HEK293 (cell line): ENCODE measurements around the gene ELN.

Source experiments
- CTCF ChIA-PET: fragments of 350-600 bp; formaldehyde crosslinking; extraction: SDS; loops from one replicate; lab custom pipeline; 2021; ENCODE audit warnings: antibody characterized with exemption; lab: Yijun Ruan, JAX
- POLR2A ChIA-PET: fragments of 300-600 bp; formaldehyde crosslinking; extraction: SDS; loops from one replicate; lab custom pipeline; 2020; ENCODE audit warnings: antibody characterized with exemption, inconsistent platforms; lab: Yijun Ruan, JAX
- H3K27ac ChIP-seq: fragments of 200-500 bp; sonication (Bioruptor generic); 2 replicates; pipeline ENCODE4 v1.5.1; 2014; ENCODE audit warnings: low read depth, low read length, control low read depth, inconsistent platforms; ENCODE audit errors: extremely low read depth
- H3K36me3 ChIP-seq, 2 experiments: fragments of 200-500 bp in 1 of 2; sonication (Bioruptor generic) in 1 of 2; 1 replicate in 1 of 2; 2 replicates in 1 of 2; pipeline ENCODE4 v1.5.1; 2014 to 2017; ENCODE audit warnings: inconsistent platforms in 2 of 2, low read length in 2 of 2; ENCODE audit not compliant: control insufficient read depth in 2 of 2, insufficient read depth in 1 of 2
- H3K4me1 ChIP-seq: fragments of 200-500 bp; sonication (Bioruptor generic); 2 replicates; pipeline ENCODE4 v1.5.1; 2014; ENCODE audit warnings: mild to moderate bottlenecking, low read length, inconsistent platforms; ENCODE audit not compliant: control insufficient read depth, insufficient read depth
- H3K4me3 ChIP-seq: 2 replicates; pipeline ENCODE4 v1.5.1; 2011; ENCODE audit warnings: low read depth, mild to moderate bottlenecking, control low read depth, low read length, moderate library complexity
- H3K9me3 ChIP-seq: fragments of 200-500 bp; sonication (Bioruptor generic); 2 replicates; pipeline ENCODE4 v1.5.1; 2014; ENCODE audit warnings: low read depth, low read length, inconsistent platforms; ENCODE audit not compliant: control insufficient read depth, insufficient read depth
- HIC1 ChIP-seq: fragments of 450-650 bp; formaldehyde crosslinking; IDR thresholded peaks from 2 replicates; pipeline ENCODE4 v1.5.1; 2016; ENCODE audit warnings: missing biosample characterization, missing genetic modification characterization
- PRDM6 ChIP-seq: fragments of 450-650 bp; formaldehyde crosslinking; IDR thresholded peaks from 2 replicates; pipeline ENCODE4 v1.5.1; 2017; ENCODE audit warnings: missing biosample characterization, missing genetic modification characterization
- SETDB1 ChIP-seq: IDR thresholded peaks from one replicate; pipeline ENCODE4 v1.6.1; 2017; ENCODE audit warnings: mild to moderate bottlenecking, low read length, moderate library complexity, mixed read lengths; ENCODE audit not compliant: insufficient read length
- ZBTB48 ChIP-seq: fragments of 450-650 bp; formaldehyde crosslinking; IDR thresholded peaks from 2 replicates; pipeline ENCODE4 v1.5.1; 2016; ENCODE audit warnings: missing biosample characterization, missing genetic modification characterization
- ZBTB49 ChIP-seq: fragments of 450-650 bp; formaldehyde crosslinking; IDR thresholded peaks from 2 replicates; pipeline ENCODE4 v1.5.1; 2016; ENCODE audit warnings: missing biosample characterization, missing genetic modification characterization, low read depth
- ZFP37 ChIP-seq: fragments of 450-650 bp; formaldehyde crosslinking; IDR thresholded peaks from 2 replicates; pipeline ENCODE4 v1.5.1; 2016; ENCODE audit warnings: missing biosample characterization, missing genetic modification characterization
- ZNF138 ChIP-seq: fragments of 450-650 bp; formaldehyde crosslinking; IDR thresholded peaks from 2 replicates; pipeline ENCODE4 v1.5.1; 2016; ENCODE audit warnings: missing biosample characterization, missing genetic modification characterization, borderline replicate concordance
- ZNF175 ChIP-seq: fragments of 450-650 bp; formaldehyde crosslinking; IDR thresholded peaks from 2 replicates; pipeline ENCODE4 v1.5.1; 2016; ENCODE audit warnings: missing biosample characterization, missing genetic modification characterization
- ZNF18 ChIP-seq: fragments of 450-650 bp; formaldehyde crosslinking; IDR thresholded peaks from 2 replicates; pipeline ENCODE4 v1.5.1; 2016; ENCODE audit warnings: missing biosample characterization, missing genetic modification characterization
- ZNF19 ChIP-seq: fragments of 450-650 bp; formaldehyde crosslinking; IDR thresholded peaks from 2 replicates; pipeline ENCODE4; 2016; ENCODE audit warnings: missing biosample characterization, missing genetic modification characterization, low read depth
- ZNF548 ChIP-seq: fragments of 450-650 bp; formaldehyde crosslinking; IDR thresholded peaks from 2 replicates; pipeline ENCODE4 v1.5.1; 2016; ENCODE audit warnings: missing biosample characterization, missing genetic modification characterization
- ZNF610 ChIP-seq: fragments of 450-650 bp; formaldehyde crosslinking; IDR thresholded peaks from 2 replicates; pipeline ENCODE4 v1.5.1; 2016; ENCODE audit warnings: missing biosample characterization, missing genetic modification characterization, borderline replicate concordance
- ZNF658 ChIP-seq: fragments of 450-650 bp; formaldehyde crosslinking; IDR thresholded peaks from 2 replicates; pipeline ENCODE4; 2016; ENCODE audit warnings: missing biosample characterization, missing genetic modification characterization
- TF ChIP-seq, protein P1 (sequence below): fragments of 450-650 bp; formaldehyde crosslinking; IDR thresholded peaks from 2 replicates; pipeline ENCODE4 v1.5.1; 2016; ENCODE audit warnings: missing biosample characterization, missing genetic modification characterization
- TF ChIP-seq, protein P2 (sequence below): fragments of 450-650 bp; formaldehyde crosslinking; IDR thresholded peaks from 2 replicates; pipeline ENCODE4 v1.5.1; 2016; ENCODE audit warnings: missing biosample characterization, missing genetic modification characterization, low read depth

ELN gene

DNA sequence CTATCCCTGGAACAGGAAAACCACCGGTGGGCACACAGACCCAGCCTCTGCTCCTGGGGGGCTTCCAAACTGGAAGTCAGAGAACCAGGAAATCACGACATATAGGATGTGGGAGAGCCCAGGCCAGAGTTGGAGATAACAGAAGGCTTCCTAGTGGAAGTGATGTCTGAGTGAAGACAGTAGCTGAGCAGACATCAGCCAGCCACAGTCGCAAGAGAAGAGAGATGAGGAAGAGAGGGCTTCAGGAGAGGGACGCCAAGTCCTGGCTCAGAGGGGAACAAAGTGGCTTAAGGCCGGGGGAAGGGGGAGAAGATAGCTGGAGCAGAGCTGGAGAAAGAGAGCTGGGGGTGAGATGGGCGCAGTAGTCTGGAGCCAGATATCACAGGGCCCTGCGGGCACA lies 30.9 kb upstream of the ELN start:
- Histone ChIP-seq H3K27ac (no peak overlapping the region), H3K4me3 (no peak overlapping the region), H3K4me1 (no peaks in the 10 kb centered on the region)
- POLR2A ChIA-PET, result no interaction called here
- no peak for TF ChIP-seq ZFP37 (tag by site-specific recombination)
- TF ChIP-seq, all 188 proteins: peak for 0
- no peaks in the 10 kb centered on the region for H3K9me3 ChIP-seq
- CTCF ChIA-PET, result interaction anchor here (1.0 kb wide), 1 partner anchor 30 kb away, joined by 5 read pairs; no protein-coding TSS in a partner anchor
- no peaks in the 10 kb centered on the region for H3K36me3 ChIP-seq

DNA sequence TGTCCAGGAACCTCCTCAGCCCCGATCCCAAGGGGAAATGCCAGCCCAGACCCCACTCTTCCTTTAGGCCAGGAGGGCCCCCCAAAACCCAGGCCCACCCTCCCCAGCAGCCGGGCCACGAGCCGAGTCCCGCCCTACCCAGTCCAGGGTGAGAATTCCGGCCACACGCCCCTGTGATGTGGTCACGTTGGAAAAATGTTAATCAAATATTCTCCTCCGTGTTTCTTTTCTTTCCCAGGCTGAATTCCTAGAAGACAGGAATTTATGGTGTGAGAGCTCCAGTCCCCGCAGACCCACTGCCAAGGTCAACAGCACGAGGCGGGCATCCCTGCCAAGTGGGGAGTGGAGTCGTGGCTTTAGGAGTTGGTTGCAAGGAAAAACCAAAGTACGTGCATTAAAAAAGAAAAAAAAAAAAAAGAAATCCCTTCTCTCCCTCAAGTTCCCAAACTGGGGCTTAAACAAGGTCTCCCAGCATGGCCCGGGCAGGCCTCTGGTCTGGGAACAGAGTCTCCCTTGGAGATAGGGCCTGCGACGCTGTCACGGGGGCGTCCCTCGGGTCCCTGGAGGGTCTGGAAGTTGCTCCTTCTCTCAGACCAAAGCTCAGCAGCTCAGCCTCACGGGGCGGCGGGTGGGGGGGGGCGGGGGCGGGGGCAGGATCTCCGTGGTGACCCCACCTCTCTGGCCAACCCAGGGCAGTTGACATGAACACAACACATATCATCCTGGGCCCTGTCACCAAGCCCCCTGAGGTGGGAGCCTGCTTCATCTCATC lies 28.1 kb upstream of the ELN start:
- no peaks in the 10 kb centered on the region for H3K36me3 ChIP-seq
- no peak overlapping the region for H3K4me3 ChIP-seq
- H3K4me1 ChIP-seq, result no peaks in the 10 kb centered on the region
- no peaks in the 10 kb centered on the region for H3K9me3 ChIP-seq
- ChIA-PET POLR2A (interaction anchor here (0.6 to 1.2 kb wide), 2 partner anchors 16 to 221 kb away, joined by 3 read pairs; no protein-coding TSS in a partner anchor), CTCF (interaction anchor here (0.6 to 1.0 kb wide), 2 partner anchors 27 to 60 kb away, joined by 3 to 4 read pairs; no protein-coding TSS in a partner anchor)
- H3K27ac ChIP-seq, result no peak overlapping the region
- TF ChIP-seq, protein P1, sequence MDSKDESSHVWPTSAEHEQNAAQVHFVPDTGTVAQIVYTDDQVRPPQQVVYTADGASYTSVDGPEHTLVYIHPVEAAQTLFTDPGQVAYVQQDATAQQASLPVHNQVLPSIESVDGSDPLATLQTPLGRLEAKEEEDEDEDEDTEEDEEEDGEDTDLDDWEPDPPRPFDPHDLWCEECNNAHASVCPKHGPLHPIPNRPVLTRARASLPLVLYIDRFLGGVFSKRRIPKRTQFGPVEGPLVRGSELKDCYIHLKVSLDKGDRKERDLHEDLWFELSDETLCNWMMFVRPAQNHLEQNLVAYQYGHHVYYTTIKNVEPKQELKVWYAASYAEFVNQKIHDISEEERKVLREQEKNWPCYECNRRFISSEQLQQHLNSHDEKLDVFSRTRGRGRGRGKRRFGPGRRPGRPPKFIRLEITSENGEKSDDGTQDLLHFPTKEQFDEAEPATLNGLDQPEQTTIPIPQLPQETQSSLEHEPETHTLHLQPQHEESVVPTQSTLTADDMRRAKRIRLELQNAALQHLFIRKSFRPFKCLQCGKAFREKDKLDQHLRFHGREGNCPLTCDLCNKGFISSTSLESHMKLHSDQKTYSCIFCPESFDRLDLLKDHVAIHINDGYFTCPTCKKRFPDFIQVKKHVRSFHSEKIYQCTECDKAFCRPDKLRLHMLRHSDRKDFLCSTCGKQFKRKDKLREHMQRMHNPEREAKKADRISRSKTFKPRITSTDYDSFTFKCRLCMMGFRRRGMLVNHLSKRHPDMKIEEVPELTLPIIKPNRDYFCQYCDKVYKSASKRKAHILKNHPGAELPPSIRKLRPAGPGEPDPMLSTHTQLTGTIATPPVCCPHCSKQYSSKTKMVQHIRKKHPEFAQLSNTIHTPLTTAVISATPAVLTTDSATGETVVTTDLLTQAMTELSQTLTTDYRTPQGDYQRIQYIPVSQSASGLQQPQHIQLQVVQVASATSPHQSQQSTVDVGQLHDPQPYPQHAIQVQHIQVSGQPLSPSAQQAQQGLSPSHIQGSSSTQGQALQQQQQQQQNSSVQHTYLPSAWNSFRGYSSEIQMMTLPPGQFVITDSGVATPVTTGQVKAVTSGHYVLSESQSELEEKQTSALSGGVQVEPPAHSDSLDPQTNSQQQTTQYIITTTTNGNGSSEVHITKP (tag by site-specific recombination), result no peak
- TF ChIP-seq SETDB1, result no peak
- no peak for TF ChIP-seq ZNF18
- no peak for TF ChIP-seq ZNF658 (tag by site-specific recombination)
- TF ChIP-seq ZBTB49 (tag by site-specific recombination), result no peak
- no peak for TF ChIP-seq ZBTB48 (tag by site-specific recombination)
- no peak for TF ChIP-seq ZNF548 (tag by site-specific recombination)
- TF ChIP-seq ZNF138, result no peak
- no peak for TF ChIP-seq ZNF175
- no peak for TF ChIP-seq ZNF610 (tag by site-specific recombination)

- H3K36me3 ChIP-seq, result no peaks in the 10 kb centered on the region
- no peaks in the 10 kb centered on the region for H3K9me3 ChIP-seq
- H3K27ac ChIP-seq, result no peak overlapping the region
- POLR2A ChIA-PET, result interaction anchor here (0.6 kb wide), 1 partner anchor 220 kb away, joined by 3 read pairs; no protein-coding TSS in a partner anchor
- CTCF ChIA-PET, result interaction anchor here (0.5 to 1.0 kb wide), 3 partner anchors 26 to 127 kb away, joined by 3 to 4 read pairs (median 4); no protein-coding TSS in a partner anchor
- no peak overlapping the region for H3K4me3 ChIP-seq
- no peaks in the 10 kb centered on the region for H3K4me1 ChIP-seq
- TF ChIP-seq, protein P2, sequence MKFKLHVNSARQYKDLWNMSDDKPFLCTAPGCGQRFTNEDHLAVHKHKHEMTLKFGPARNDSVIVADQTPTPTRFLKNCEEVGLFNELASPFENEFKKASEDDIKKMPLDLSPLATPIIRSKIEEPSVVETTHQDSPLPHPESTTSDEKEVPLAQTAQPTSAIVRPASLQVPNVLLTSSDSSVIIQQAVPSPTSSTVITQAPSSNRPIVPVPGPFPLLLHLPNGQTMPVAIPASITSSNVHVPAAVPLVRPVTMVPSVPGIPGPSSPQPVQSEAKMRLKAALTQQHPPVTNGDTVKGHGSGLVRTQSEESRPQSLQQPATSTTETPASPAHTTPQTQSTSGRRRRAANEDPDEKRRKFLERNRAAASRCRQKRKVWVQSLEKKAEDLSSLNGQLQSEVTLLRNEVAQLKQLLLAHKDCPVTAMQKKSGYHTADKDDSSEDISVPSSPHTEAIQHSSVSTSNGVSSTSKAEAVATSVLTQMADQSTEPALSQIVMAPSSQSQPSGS, result no peak
- TF ChIP-seq PRDM6 (tag by site-specific recombination) (no peak), HIC1 (tag by site-specific recombination) (no peak), ZNF19 (tag by site-specific recombination) (no peak)
These were observed 27.4 kb upstream of the ELN start for GRCh38 chr7:74000489-74001149.
